Astrocyte of the cerebellum (primary cell): ENCODE data around the gene MAIP1.
A peak's percentile ranks its signal among the peaks of the same experiment; 100 is the strongest.

Experiments used
- DNase-seq: peaks from one replicate; pipeline ENCODE4 v3.0.0-alpha.2; 2011; ENCODE audit warnings: low read depth
- H3K4me3 ChIP-seq: 2 replicates; pipeline ENCODE4 v1.5.1; 2011; ENCODE audit warnings: mild to moderate bottlenecking, low read depth, low read length, moderate library complexity
- CTCF ChIP-seq: IDR thresholded peaks from 2 replicates; pipeline ENCODE4 v1.5.1; 2012; ENCODE audit warnings: low read length, low read depth, moderate library complexity, mild to moderate bottlenecking; ENCODE audit errors: missing control alignments
- in situ Hi-C: cut with HindIII; loops from 2 replicates; pipeline ENCODE4 v1.10.0; 2017; ENCODE audit warnings: low sequenced_read_pairs

The MAIP1 gene

GRCh38 chr2:199984159-199984558 is 28.8 kb downstream of the MAIP1 start:
- in situ Hi-C loops = loop anchor here (25.0 kb wide), 1 partner anchor 303 kb away; no protein-coding TSS in a partner anchor
- H3K4me3 ChIP-seq = no peak overlapping the region
- no peak for DNase-seq
- TF ChIP-seq CTCF = no peak

- TF ChIP-seq CTCF = no peak
- no peak for DNase-seq
- no peak overlapping the region for H3K4me3 ChIP-seq
- in situ Hi-C loops = loop anchor here (25.0 kb wide), 1 partner anchor 303 kb away; no protein-coding TSS in a partner anchor
Observed at GRCh38 chr2:199984755-199985154, 29.4 kb downstream of the MAIP1 start.

- peak; percentile 76 for TF ChIP-seq CTCF
- H3K4me3 ChIP-seq = no peak overlapping the region
- peak; percentile 54 for DNase-seq
- in situ Hi-C loops = loop anchor here (25.0 kb wide), 1 partner anchor 302 kb away; no protein-coding TSS in a partner anchor
Observed at GRCh38 chr2:199985625-199986207, 30.3 kb downstream of the MAIP1 start.

- TF ChIP-seq CTCF = no peak
- no peak overlapping the region for H3K4me3 ChIP-seq
- DNase-seq = no peak
- in situ Hi-C loops = loop anchor here (25.0 kb wide), 1 partner anchor 300 kb away; no protein-coding TSS in a partner anchor
Observed at GRCh38 chr2:199987586-199987985, 32.2 kb downstream of the MAIP1 start.

GRCh38 chr2:199988151-199988550 is 32.8 kb downstream of the MAIP1 start:
- TF ChIP-seq CTCF = no peak
- DNase-seq = no peak
- no peak overlapping the region for H3K4me3 ChIP-seq
- in situ Hi-C loops = loop anchor here (25.0 kb wide), 1 partner anchor 299 kb away; no protein-coding TSS in a partner anchor

- in situ Hi-C loops = loop anchor here (25.0 kb wide), 1 partner anchor 297 kb away; no protein-coding TSS in a partner anchor
- no peak for TF ChIP-seq CTCF
- no peak for DNase-seq
- H3K4me3 ChIP-seq = no peak overlapping the region
Observed at GRCh38 chr2:199989822-199990221, 34.4 kb downstream of the MAIP1 start.
